Endothelial cell of umbilical vein (primary cell): ENCODE measurements around the gene CYP11A1. TPM values are rescaled to one million over a fixed set of nuclear protein-coding genes. Genes with fewer than 3 reads are reported as not detected.

Experiments
- BruUV-seq: library from RNA; stranded (reverse); fragments of 400-500 nt; replicated peaks from 2 replicates; lab custom pipeline; 2021; lab: Mats Ljungman, UMichigan
- CTCF ChIA-PET: fragments of 300-600, 350-600 bp; sonication (Branson Sonifier 250); formaldehyde crosslinking; loops from one replicate; lab custom pipeline; 2021; ENCODE audit warnings: antibody characterized with exemption, inconsistent platforms; lab: Charles Lee
- POLR2A ChIA-PET: fragments of 300-600, 350-600 bp; sonication (Branson Sonifier 250); formaldehyde crosslinking; loops from one replicate; lab custom pipeline; 2021; ENCODE audit warnings: antibody characterized with exemption, inconsistent platforms; lab: Charles Lee
- DNase-seq: peaks from one replicate; pipeline ENCODE4 v3.0.0-alpha.2; 2011; ENCODE audit warnings: low read depth, low spot score
- FAIRE-seq: peaks from 2 replicates; lab custom pipeline; 2011; peaks lifted over from hg19 to GRCh38; lab: Jason Lieb, UNC
- H2AFZ ChIP-seq: 2 replicates; pipeline ENCODE4 v1.6.0; 2012; ENCODE audit warnings: low read depth, low read length, control low read depth, inconsistent platforms
- H3K27ac ChIP-seq: 2 replicates; pipeline ENCODE4 v1.5.1; 2011; ENCODE audit warnings: low read depth, mild to moderate bottlenecking, control low read depth, low read length, moderate library complexity; ENCODE audit not compliant: insufficient read depth
- H3K27me3 ChIP-seq, 2 experiments: 2 replicates each; pipeline versions ENCODE4 v1.6.0 to v1.6.1; 2011; ENCODE audit warnings: low read length in 2 of 2, mixed read lengths in 1 of 2; ENCODE audit not compliant: control insufficient read depth in 2 of 2, insufficient read depth in 2 of 2
- H3K36me3 ChIP-seq, 2 experiments: 2 replicates in 1 of 2; 3 replicates in 1 of 2; pipeline ENCODE4 v1.5.1; 2011; ENCODE audit warnings: low read length in 2 of 2, mild to moderate bottlenecking in 1 of 2, moderate library complexity in 1 of 2; ENCODE audit not compliant: control insufficient read depth in 2 of 2, insufficient read depth in 2 of 2; ENCODE audit errors: extremely low read depth in 1 of 2
- H3K4me1 ChIP-seq: 3 replicates; pipeline ENCODE4 v1.5.1; 2011; ENCODE audit warnings: mild to moderate bottlenecking, low read length; ENCODE audit not compliant: control insufficient read depth, insufficient read depth; ENCODE audit errors: extremely low read depth
- H3K4me2 ChIP-seq: 2 replicates; pipeline ENCODE4 v1.6.1; 2011; ENCODE audit warnings: low read length, control low read depth, mixed read lengths; ENCODE audit not compliant: insufficient read depth
- H3K4me3 ChIP-seq, 3 experiments: fragments of 200-600 bp in 1 of 3; sonication (generic), shearing (Covaris generic) in 1 of 3; replicated peaks in 1 of 3; 2 replicates each; pipeline ENCODE4 v1.5.1; 2011 to 2016; ENCODE audit warnings: control low read depth in 3 of 3, low read length in 3 of 3, mild to moderate bottlenecking in 2 of 3, inconsistent platforms in 1 of 3, low read depth in 1 of 3, moderate library complexity in 1 of 3; ENCODE audit not compliant: insufficient read depth in 1 of 3
- H3K79me2 ChIP-seq: 2 replicates; pipeline ENCODE4 v1.6.0; 2012; ENCODE audit warnings: low read length, inconsistent platforms; ENCODE audit not compliant: control insufficient read depth, insufficient read depth
- H3K9ac ChIP-seq: replicated peaks from 2 replicates; pipeline ENCODE3; 2011; ENCODE audit warnings: low read length, control low read depth; ENCODE audit not compliant: insufficient read depth; ENCODE audit errors: extremely low read depth
- H3K9me1 ChIP-seq: replicated peaks from 3 replicates; pipeline ENCODE4 v1.6.0; 2011; ENCODE audit warnings: mild to moderate bottlenecking, low read length; ENCODE audit not compliant: control insufficient read depth, insufficient read depth; ENCODE audit errors: extremely low read depth
- H3K9me3 ChIP-seq: replicated peaks from 2 replicates; pipeline ENCODE4 v1.5.1; 2012; ENCODE audit warnings: low read length, inconsistent platforms; ENCODE audit not compliant: control insufficient read depth, insufficient read depth
- H4K20me1 ChIP-seq: replicated peaks from 2 replicates; pipeline ENCODE3; 2011; ENCODE audit warnings: mild to moderate bottlenecking, low read length; ENCODE audit not compliant: control insufficient read depth, insufficient read depth; ENCODE audit errors: extremely low read depth
- CTCF ChIP-seq, 2 donors: IDR thresholded peaks; 1 replicate in 1 of 2; 2 replicates in 1 of 2; pipeline ENCODE4 v1.5.1; 2011; ENCODE audit warnings: low read length in 2 of 2, mild to moderate bottlenecking in 2 of 2, moderate library complexity in 2 of 2, control low read depth in 1 of 2, inconsistent platforms in 1 of 2, low read depth in 1 of 2; ENCODE audit not compliant: insufficient read depth in 1 of 2; ENCODE audit errors: extremely low read depth in 1 of 2
- EZH2 ChIP-seq: IDR thresholded peaks from 2 replicates; pipeline ENCODE4 v1.6.1; 2012; ENCODE audit warnings: borderline replicate concordance, low read depth, mild to moderate bottlenecking, moderate library complexity, low read length, inconsistent platforms; ENCODE audit not compliant: severe bottlenecking
- FOS ChIP-seq: IDR thresholded peaks from 2 replicates; pipeline ENCODE4 v1.6.1; 2011; ENCODE audit warnings: mild to moderate bottlenecking, low read length, moderate library complexity, borderline replicate concordance; ENCODE audit not compliant: insufficient read depth
- GATA2 ChIP-seq: IDR thresholded peaks from 2 replicates; pipeline ENCODE4 v1.7.0; 2011; ENCODE audit warnings: low read depth, mild to moderate bottlenecking, moderate library complexity, mixed read lengths, low read length; ENCODE audit not compliant: insufficient read length, insufficient read depth
- JUN ChIP-seq: IDR thresholded peaks from 2 replicates; pipeline ENCODE4 v1.6.1; 2011; ENCODE audit warnings: borderline replicate concordance, low read depth; ENCODE audit not compliant: insufficient read length, insufficient read depth
- MAX ChIP-seq: IDR thresholded peaks from 2 replicates; pipeline ENCODE4 v1.6.1; 2011; ENCODE audit not compliant: insufficient read depth, insufficient read length
- MYC ChIP-seq: IDR thresholded peaks from one replicate; pipeline ENCODE4 v1.6.1; 2011; ENCODE audit warnings: mild to moderate bottlenecking, low read depth, low read length
- POLR2A ChIP-seq: IDR thresholded peaks from 2 replicates; pipeline ENCODE4 v1.6.1; 2012; ENCODE audit warnings: low read depth, mild to moderate bottlenecking, control low read depth, low read length
- POLR2AphosphoS5 ChIP-seq: IDR thresholded peaks from 2 replicates; pipeline ENCODE4 v1.6.1; 2012; ENCODE audit warnings: low read depth, mild to moderate bottlenecking, control low read depth, low read length, moderate library complexity; ENCODE audit not compliant: insufficient read depth
- dilution Hi-C: fragments of 300-500 bp; cut with MboI; formaldehyde crosslinking; loops from one replicate; pipeline ENCODE4 v1.15.0; 2019; ENCODE audit warnings: low sequenced_read_pairs; ENCODE audit not compliant: extremely low pct_ligation_motif_present
- intact Hi-C: fragments of 100-400 bp; cut with micrococcal nuclease; formaldehyde crosslinking; loops from one replicate; pipeline ENCODE4 v1.10.0; 2022
- polyA plus RNA-seq, 4 experiments: library from polyadenylated mRNA; depleted of rRNA in 3 of 4; stranded (reverse) in 3 of 4; unstranded in 1 of 4; fragments of >200 nt; gene quantifications; 2 replicates each; pipeline versions ENCODE4 v1.2.1 to v1.2.3, GENCODE V29; 2011 to 2012; ENCODE audit warnings: missing spikeins in 1 of 4
- total RNA-seq: library from RNA; stranded (reverse); gene quantifications from 2 replicates; pipeline ENCODE4 v1.2.3, GENCODE V29; 2021

Gene CYP11A1
- total and polyA plus RNA-seq, 2 donors (not counting 3 experiments of a cell fraction or from before 2014, with no cell fraction given) = 0.08 TPM; not detected in 1

GRCh38 chr15:74295800-74296199 is 71.6 kb downstream of the CYP11A1 start:
- BruUV-seq = no TSS peak
- no peak for FAIRE-seq
- H3K9me3 ChIP-seq = no peaks in the 10 kb centered on the region
- no peak overlapping the region for H3K4me2 ChIP-seq
- no peak overlapping the region for H2AFZ ChIP-seq
- dilution Hi-C loops (no loop called here), intact Hi-C loops (no loop called here)
- no peak for DNase-seq
- H3K4me1 ChIP-seq = peaks cover 4% of the 10 kb centered on the region
- TF ChIP-seq FOS (no peak), POLR2A (no peak), MYC (no peak), EZH2 (no peak), JUN (no peak), GATA2 (no peak), POLR2AphosphoS5 (no peak), CTCF (IDR thresholded peaks at IDR 0.05; ENCODE audit: extremely low read depth in 1 of 2, insufficient read depth in 1 of 2, low read depth in 1 of 2, low read length in 2 of 2) (no peak), MAX (no peak)
- H3K79me2 ChIP-seq = no peaks in the 10 kb centered on the region
- no peak overlapping the region for H3K27ac ChIP-seq
- H3K27me3 ChIP-seq = peaks cover 4 to 7% of the 10 kb centered on the region in 2 experiments
- ChIA-PET POLR2A (no interaction called here), CTCF (interaction anchor here (4.4 kb wide), 1 partner anchor 16 kb away, joined by 9 read pairs; no protein-coding TSS in a partner anchor)
- no peaks in the 10 kb centered on the region for H3K36me3 ChIP-seq
- no peak overlapping the region for H3K9ac ChIP-seq
- H3K9me1 ChIP-seq = no peaks in the 10 kb centered on the region
- no peak overlapping the region for H3K4me3 ChIP-seq
- no peaks in the 10 kb centered on the region for H4K20me1 ChIP-seq
